Esophagus squamous epithelium (tissue), 5 donors: ENCODE results near the gene DDX3X. TPM values are rescaled to one million over a fixed set of nuclear protein-coding genes. Genes with fewer than 3 reads are reported as not detected.

Experiments used
- DNase-seq: peaks from one replicate; lab custom pipeline; 2025; lab: John Stamatoyannopoulos, UW
- H3K27ac ChIP-seq, 4 donors: fragments of 200-600 bp; sonication (generic); one replicate each; pipeline ENCODE4 v1.5.1; 2016 to 2019; ENCODE audit warnings: mild to moderate bottlenecking in 1 of 4
- H3K27me3 ChIP-seq, 4 donors: fragments of 200-600 bp; sonication (generic); 1 replicate in 3 of 4; 2 replicates in 1 of 4; pipeline versions ENCODE4 v1.5.1 to v1.6.0; 2017 to 2021; ENCODE audit warnings: antibody characterized with exemption in 1 of 4
- H3K36me3 ChIP-seq, 3 donors: fragments of 200-600 bp; sonication (generic); one replicate each; pipeline ENCODE4 v1.5.1; 2016 to 2019
- H3K4me1 ChIP-seq, 3 donors: fragments of 200-600 bp; sonication (generic); one replicate each; pipeline ENCODE4 v1.5.1; 2017 to 2019
- H3K4me3 ChIP-seq, 4 donors: fragments of 200-600 bp; sonication (generic); 1 replicate in 3 of 4; 2 replicates in 1 of 4; pipeline ENCODE4 v1.5.1; 2016 to 2019; ENCODE audit warnings: mild to moderate bottlenecking in 2 of 4, moderate library complexity in 1 of 4
- H3K9me3 ChIP-seq, 3 donors: fragments of 200-600 bp; sonication (generic); one replicate each; pipeline ENCODE4 v1.5.1; 2016 to 2019
- CTCF ChIP-seq, 6 experiments: fragments of 450-650 bp in 4 of 6; fragments of 200-600 bp in 2 of 6; sonication (generic) in 2 of 6; IDR thresholded peaks; one replicate each; pipeline ENCODE4 v1.5.1; 2016 to 2019; ENCODE audit warnings: antibody characterized with exemption in 6 of 6, mild to moderate bottlenecking in 4 of 6, moderate library complexity in 4 of 6
- POLR2A ChIP-seq, 4 donors: fragments of 450-650 bp; IDR thresholded peaks; one replicate each; pipeline ENCODE4 v1.6.1; 2017; ENCODE audit warnings: antibody characterized with exemption in 4 of 4, mild to moderate bottlenecking in 4 of 4, moderate library complexity in 3 of 4
- WGBS, 2 donors: methylation state at CpG; one replicate each; pipeline ENCODE4 v1.1.5; 2018; 5-methylcytosine and 5-hydroxymethylcytosine counted together
- intact Hi-C: fragments of 100-400 bp; cut with DNase I; formaldehyde crosslinking; loops from one replicate; pipeline ENCODE4 v1.15.0; 2022
- total RNA-seq, 4 donors: library from RNA; depleted of rRNA; stranded (reverse); fragments of >200 nt; gene quantifications; one replicate each; pipeline ENCODE4 v1.1.0, GENCODE V29; 2016
- donor health status: DM: yes; HTN: yes; CAD: no.

Gene DDX3X
- total RNA-seq, 4 donors from 2014 or later = 164 to 219 (median 214) TPM

GRCh38 chrX:41304178-41304577 lies 29.8 kb upstream of the DDX3X start:
- DNase-seq = no peak
- no peaks in the 10 kb centered on the region for H3K9me3 ChIP-seq
- TF ChIP-seq POLR2A (IDR thresholded peaks at IDR 0.05) = no peak
- TF ChIP-seq CTCF (IDR thresholded peaks at IDR 0.05) = no peak
- H3K27me3 ChIP-seq = no peaks in the 10 kb centered on the region
- WGBS, 2 donors = 80 to 83% methylated on average over 1 to 3 of the region's 9 CpGs
- H3K4me1 ChIP-seq = peaks cover 0 to 16% (median 0%) of the 10 kb centered on the region in 3 donors
- no peak overlapping the region for H3K27ac ChIP-seq
- intact Hi-C loops = no loop called here
- H3K36me3 ChIP-seq = no peaks in the 10 kb centered on the region
- H3K4me3 ChIP-seq = no peak overlapping the region

GRCh38 chrX:41308884-41309647 lies 24.9 kb upstream of the DDX3X start:
- H3K27me3 ChIP-seq = no peaks in the 10 kb centered on the region
- no peaks in the 10 kb centered on the region for H3K9me3 ChIP-seq
- no peaks in the 10 kb centered on the region for H3K36me3 ChIP-seq
- WGBS, 2 donors = 43% methylated on average over 4 of the region's 5 CpGs; no CpG with 5 or more reads in 1 of the 2 donors
- no peak for DNase-seq
- no peak for TF ChIP-seq POLR2A (IDR thresholded peaks at IDR 0.05)
- TF ChIP-seq CTCF (IDR thresholded peaks at IDR 0.05) = no peak
- H3K4me1 ChIP-seq = no peaks in the 10 kb centered on the region
- intact Hi-C loops = no loop called here
- no peak overlapping the region for H3K27ac ChIP-seq
- no peak overlapping the region for H3K4me3 ChIP-seq

GRCh38 chrX:41312786-41313185 lies 21.2 kb upstream of the DDX3X start:
- no peaks in the 10 kb centered on the region for H3K4me1 ChIP-seq
- DNase-seq = no peak
- no peaks in the 10 kb centered on the region for H3K27me3 ChIP-seq
- no peak overlapping the region for H3K4me3 ChIP-seq
- no peak overlapping the region for H3K27ac ChIP-seq
- intact Hi-C loops = no loop called here
- H3K9me3 ChIP-seq = no peaks in the 10 kb centered on the region
- H3K36me3 ChIP-seq = no peaks in the 10 kb centered on the region
- TF ChIP-seq CTCF (IDR thresholded peaks at IDR 0.05) = no peak
- no peak for TF ChIP-seq POLR2A (IDR thresholded peaks at IDR 0.05)
- 38 to 74% methylated on average over 1 of the region's 1 CpG for WGBS, 2 donors

- H3K36me3 ChIP-seq = no peaks in the 10 kb centered on the region
- 91 to 100% methylated on average over 2 to 5 of the region's 5 CpGs for WGBS, 2 donors
- H3K9me3 ChIP-seq = no peaks in the 10 kb centered on the region
- no peak for DNase-seq
- intact Hi-C loops = no loop called here
- TF ChIP-seq POLR2A (IDR thresholded peaks at IDR 0.05) (no peak), CTCF (IDR thresholded peaks at IDR 0.05) (no peak)
- no peak overlapping the region for H3K27ac ChIP-seq
- H3K4me1 ChIP-seq = no peaks in the 10 kb centered on the region
- no peak overlapping the region for H3K4me3 ChIP-seq
- no peaks in the 10 kb centered on the region for H3K27me3 ChIP-seq
Observed at GRCh38 chrX:41313419-41313818, 20.5 kb upstream of the DDX3X start.

- Histone ChIP-seq H3K36me3 (no peaks in the 10 kb centered on the region), H3K27me3 (no peaks in the 10 kb centered on the region), H3K9me3 (no peaks in the 10 kb centered on the region), H3K27ac (no peak overlapping the region), H3K4me3 (no peak overlapping the region), H3K4me1 (no peaks in the 10 kb centered on the region)
- intact Hi-C loops = no loop called here
- 50 to 76% methylated on average over 1 to 3 of the region's 4 CpGs for WGBS, 2 donors
- no peak for DNase-seq
- TF ChIP-seq CTCF (IDR thresholded peaks at IDR 0.05) = no peak
- TF ChIP-seq POLR2A (IDR thresholded peaks at IDR 0.05) = no peak
Observed at GRCh38 chrX:41314204-41314603, 19.8 kb upstream of the DDX3X start.
